ENCODE results near the gene FAM83G.

DNA sequence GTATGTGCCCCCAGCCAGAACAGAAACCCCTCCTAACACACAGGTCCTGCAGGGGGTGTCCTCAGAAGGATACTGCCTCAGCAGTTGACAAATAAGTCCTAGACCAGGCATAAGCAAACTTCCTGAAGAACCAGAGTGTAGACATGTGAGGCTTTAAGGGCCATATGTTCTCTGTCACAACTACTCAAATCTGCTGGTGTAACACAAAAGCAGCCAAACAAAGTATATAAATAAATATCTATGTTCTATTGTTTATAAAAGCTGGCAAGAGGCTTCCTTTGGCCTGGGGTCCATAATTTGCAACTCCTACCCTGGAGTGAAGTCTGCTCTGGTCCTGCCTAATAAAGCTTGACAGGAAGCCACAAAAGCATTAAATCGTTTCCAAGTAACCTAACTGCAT lies 9.9 kb downstream of the FAM83G start:
- TF ChIP-seq, protein P1, sequence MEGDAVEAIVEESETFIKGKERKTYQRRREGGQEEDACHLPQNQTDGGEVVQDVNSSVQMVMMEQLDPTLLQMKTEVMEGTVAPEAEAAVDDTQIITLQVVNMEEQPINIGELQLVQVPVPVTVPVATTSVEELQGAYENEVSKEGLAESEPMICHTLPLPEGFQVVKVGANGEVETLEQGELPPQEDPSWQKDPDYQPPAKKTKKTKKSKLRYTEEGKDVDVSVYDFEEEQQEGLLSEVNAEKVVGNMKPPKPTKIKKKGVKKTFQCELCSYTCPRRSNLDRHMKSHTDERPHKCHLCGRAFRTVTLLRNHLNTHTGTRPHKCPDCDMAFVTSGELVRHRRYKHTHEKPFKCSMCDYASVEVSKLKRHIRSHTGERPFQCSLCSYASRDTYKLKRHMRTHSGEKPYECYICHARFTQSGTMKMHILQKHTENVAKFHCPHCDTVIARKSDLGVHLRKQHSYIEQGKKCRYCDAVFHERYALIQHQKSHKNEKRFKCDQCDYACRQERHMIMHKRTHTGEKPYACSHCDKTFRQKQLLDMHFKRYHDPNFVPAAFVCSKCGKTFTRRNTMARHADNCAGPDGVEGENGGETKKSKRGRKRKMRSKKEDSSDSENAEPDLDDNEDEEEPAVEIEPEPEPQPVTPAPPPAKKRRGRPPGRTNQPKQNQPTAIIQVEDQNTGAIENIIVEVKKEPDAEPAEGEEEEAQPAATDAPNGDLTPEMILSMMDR (IDR thresholded peaks at IDR 0.05): no peak
- TF ChIP-seq POLR2AphosphoS5 (IDR thresholded peaks at IDR 0.05; ENCODE audit: insufficient read depth in 1 of 2, low read depth in 1 of 2) (no peak), POLR2A (IDR thresholded peaks at IDR 0.05) (no peak)
